GM19240 (cell line): ENCODE data around the gene UMODL1.

Experiments
- DNase-seq: peaks from one replicate; pipeline ENCODE4 v3.0.0; 2011; ENCODE audit warnings: low spot score; ENCODE audit not compliant: insufficient read length

UMODL1 gene

GRCh38 chr21:42071146-42071737 lies at the start of gene UMODL1:
TSS of gene UMODL1 (plus strand) at chr21:42071317. CDS start at chr21:42071317, 0 bp downstream.
- DNase-seq, result no peak

GRCh38 chr21:42021371-42022090 lies 49.6 kb upstream of the UMODL1 start:
- no peak for DNase-seq

GRCh38 chr21:42022091-42022430 lies 49.1 kb upstream of the UMODL1 start:
- DNase-seq, result no peak

- no peak for DNase-seq
Measured at GRCh38 chr21:42022906-42023305, 48.2 kb upstream of the UMODL1 start.

GRCh38 chr21:42025376-42026081 lies 45.6 kb upstream of the UMODL1 start:
- no peak for DNase-seq

GRCh38 chr21:42026082-42026435 lies 45.1 kb upstream of the UMODL1 start:
- DNase-seq, result no peak

GRCh38 chr21:42027085-42027821 lies 43.9 kb upstream of the UMODL1 start:
- DNase-seq, result no peak

- DNase-seq, result no peak
Measured at GRCh38 chr21:42027822-42028765, 43.0 kb upstream of the UMODL1 start.

- DNase-seq, result no peak
Measured at GRCh38 chr21:42028766-42029425, 42.2 kb upstream of the UMODL1 start.

GRCh38 chr21:42030311-42030710 lies 40.8 kb upstream of the UMODL1 start:
- DNase-seq, result no peak

GRCh38 chr21:42031241-42031640 lies 39.9 kb upstream of the UMODL1 start:
- DNase-seq, result no peak

GRCh38 chr21:42031816-42032215 lies 39.3 kb upstream of the UMODL1 start:
- no peak for DNase-seq

GRCh38 chr21:42032266-42032665 lies 38.9 kb upstream of the UMODL1 start:
- no peak for DNase-seq

GRCh38 chr21:42032968-42033367 lies 38.1 kb upstream of the UMODL1 start:
- no peak for DNase-seq

GRCh38 chr21:42036313-42036712 lies 34.8 kb upstream of the UMODL1 start:
- DNase-seq, result no peak

GRCh38 chr21:42037516-42037915 lies 33.6 kb upstream of the UMODL1 start:
- DNase-seq, result no peak

- DNase-seq, result no peak
Measured at GRCh38 chr21:42037943-42038342, 33.2 kb upstream of the UMODL1 start.

GRCh38 chr21:42038393-42038792 lies 32.7 kb upstream of the UMODL1 start:
- no peak for DNase-seq

- no peak for DNase-seq
Measured at GRCh38 chr21:42038826-42039425, 32.2 kb upstream of the UMODL1 start.

GRCh38 chr21:42039470-42039901 lies 31.6 kb upstream of the UMODL1 start:
- DNase-seq, result no peak
